H9 (cell line): ENCODE results near the gene AP3D1. TPM values are rescaled to one million over a fixed set of nuclear protein-coding genes. Genes with fewer than 3 reads are reported as not detected.

Experiments used
- DNase-seq: peaks from one replicate; pipeline ENCODE4 v3.0.0-alpha.2; 2017
- H2AFZ ChIP-seq: one replicate; pipeline ENCODE4 v1.6.1; 2013; ENCODE audit warnings: mild to moderate bottlenecking, low read length, control low read depth, moderate library complexity
- H2AK5ac ChIP-seq: 2 replicates; pipeline ENCODE4 v1.6.1; 2013; ENCODE audit warnings: low read length, control low read depth, mixed read lengths; ENCODE audit not compliant: insufficient read length
- H2BK120ac ChIP-seq: one replicate; pipeline ENCODE4 v1.6.1; 2013; ENCODE audit warnings: low read depth, mild to moderate bottlenecking, low read length, control low read depth, inconsistent platforms; ENCODE audit not compliant: poor library complexity, severe bottlenecking
- H2BK12ac ChIP-seq: 2 replicates; pipeline ENCODE4 v1.6.1; 2013; ENCODE audit warnings: low read length, control low read depth, mixed read lengths, low read depth; ENCODE audit not compliant: insufficient read length
- H2BK15ac ChIP-seq: 2 replicates; pipeline ENCODE4 v1.6.1; 2013; ENCODE audit warnings: low read depth, low read length, control low read depth
- H2BK20ac ChIP-seq: one replicate; pipeline ENCODE4 v1.6.1; 2013; ENCODE audit warnings: low read depth, mild to moderate bottlenecking, low read length, control low read depth, inconsistent platforms; ENCODE audit not compliant: poor library complexity, severe bottlenecking
- H2BK5ac ChIP-seq: 2 replicates; pipeline ENCODE4 v1.6.1; 2013; ENCODE audit warnings: low read length, control low read depth, mixed read lengths; ENCODE audit not compliant: insufficient read length
- H3K14ac ChIP-seq: 2 replicates; pipeline ENCODE4 v1.6.1; 2013; ENCODE audit warnings: low read length, control low read depth; ENCODE audit not compliant: insufficient read depth
- H3K18ac ChIP-seq: 2 replicates; pipeline ENCODE4 v1.6.1; 2013; ENCODE audit warnings: low read depth, mild to moderate bottlenecking, mixed read lengths, low read length, control low read depth; ENCODE audit not compliant: insufficient read length
- H3K23ac ChIP-seq: 2 replicates; pipeline ENCODE4 v1.6.1; 2013; ENCODE audit warnings: low read length, control low read depth, mixed read lengths, low read depth; ENCODE audit not compliant: insufficient read length
- H3K23me2 ChIP-seq: 2 replicates; pipeline ENCODE4 v1.6.1; 2013; ENCODE audit warnings: low read depth, mild to moderate bottlenecking, mixed read lengths, low read length, control low read depth; ENCODE audit not compliant: insufficient read length, poor library complexity, severe bottlenecking
- H3K27ac ChIP-seq: 2 replicates; pipeline ENCODE4 v1.5.1; 2013; ENCODE audit warnings: low read length, control low read depth, mixed read lengths, low read depth; ENCODE audit not compliant: insufficient read length
- H3K27me3 ChIP-seq: 2 replicates; pipeline ENCODE4 v1.6.1; 2013; ENCODE audit warnings: low read length, control low read depth, inconsistent platforms; ENCODE audit not compliant: insufficient read depth
- H3K4ac ChIP-seq: 2 replicates; pipeline ENCODE4 v1.6.1; 2013; ENCODE audit warnings: low read depth, mild to moderate bottlenecking, control low read depth, inconsistent platforms, low read length, moderate library complexity
- H3K4me1 ChIP-seq: 2 replicates; pipeline ENCODE4 v1.6.1; 2013; ENCODE audit warnings: low read length, control low read depth, inconsistent platforms; ENCODE audit not compliant: insufficient read depth
- H3K4me2 ChIP-seq: 2 replicates; pipeline ENCODE4 v1.6.1; 2013; ENCODE audit warnings: low read length, control low read depth, mixed read lengths; ENCODE audit not compliant: insufficient read length, insufficient read depth
- H3K56ac ChIP-seq: 2 replicates; pipeline ENCODE4 v1.6.1; 2013; ENCODE audit warnings: low read depth, mild to moderate bottlenecking, mixed read lengths, low read length, control low read depth; ENCODE audit not compliant: insufficient read length
- H3K79me1 ChIP-seq: 2 replicates; pipeline ENCODE4 v1.6.1; 2013; ENCODE audit warnings: low read depth, mild to moderate bottlenecking, moderate library complexity, low read length, control low read depth, inconsistent platforms; ENCODE audit not compliant: insufficient read depth, poor library complexity, severe bottlenecking
- H3K79me2 ChIP-seq: 2 replicates; pipeline ENCODE4 v1.6.1; 2013; ENCODE audit warnings: low read length, control low read depth, inconsistent platforms; ENCODE audit not compliant: insufficient read depth
- H3K9ac ChIP-seq: 2 replicates; pipeline ENCODE4 v1.6.1; 2013; ENCODE audit warnings: low read length, control low read depth, mixed read lengths; ENCODE audit not compliant: insufficient read length; ENCODE audit errors: extremely low read depth
- H3K9me3 ChIP-seq: one replicate; pipeline ENCODE4 v1.6.1; 2013; ENCODE audit warnings: low read depth, low read length, inconsistent platforms; ENCODE audit not compliant: control insufficient read depth
- H3T11ph ChIP-seq: one replicate; pipeline ENCODE4 v1.6.1; 2013; ENCODE audit warnings: mild to moderate bottlenecking, low read length, control low read depth, inconsistent platforms
- H4K20me1 ChIP-seq: one replicate; pipeline ENCODE4 v1.6.1; 2013; ENCODE audit not compliant: control insufficient read depth, insufficient read length, insufficient read depth
- H4K5ac ChIP-seq: 2 replicates; pipeline ENCODE4 v1.6.1; 2013; ENCODE audit warnings: low read depth, mild to moderate bottlenecking, mixed read lengths, low read length, control low read depth; ENCODE audit not compliant: insufficient read length
- H4K8ac ChIP-seq: replicated peaks from 2 replicates; pipeline ENCODE4 v1.6.1; 2013; ENCODE audit warnings: low read length, control low read depth, mixed read lengths, low read depth; ENCODE audit not compliant: insufficient read length
- H4K91ac ChIP-seq: 2 replicates; pipeline ENCODE4 v1.6.1; 2013; ENCODE audit warnings: low read depth, mild to moderate bottlenecking, moderate library complexity, mixed read lengths, low read length, control low read depth; ENCODE audit not compliant: insufficient read length
- H3K27ac Mint-ChIP-seq, 3 experiments: 2 replicates in 2 of 3; 3 replicates in 1 of 3; pipeline ENCODE4 v1.8.0; 2020 to 2021; ENCODE audit warnings: mixed read lengths in 3 of 3, mild to moderate bottlenecking in 1 of 3, moderate library complexity in 1 of 3
- H3K27me3 Mint-ChIP-seq: 2 replicates; pipeline ENCODE4 v1.8.0; 2021; ENCODE audit warnings: low read depth, mild to moderate bottlenecking, moderate library complexity, mixed read lengths
- H3K36me3 Mint-ChIP-seq, 3 experiments: 2 replicates in 2 of 3; 3 replicates in 1 of 3; pipeline ENCODE4 v1.8.0; 2020 to 2021; ENCODE audit warnings: low read depth in 3 of 3, mixed read lengths in 3 of 3; ENCODE audit not compliant: insufficient read depth in 1 of 3
- H3K4me1 Mint-ChIP-seq, 2 experiments: 2 replicates each; pipeline ENCODE4 v1.8.0; 2020; ENCODE audit warnings: mixed read lengths in 2 of 2
- H3K4me3 Mint-ChIP-seq, 2 experiments: 2 replicates in 1 of 2; 3 replicates in 1 of 2; pipeline ENCODE4 v1.8.0; 2020 to 2021; ENCODE audit warnings: mild to moderate bottlenecking in 2 of 2, mixed read lengths in 2 of 2, moderate library complexity in 1 of 2
- H3K9me3 Mint-ChIP-seq, 2 experiments: 2 replicates in 1 of 2; 3 replicates in 1 of 2; pipeline ENCODE4 v1.8.0; 2020; ENCODE audit warnings: mild to moderate bottlenecking in 2 of 2, mixed read lengths in 2 of 2, moderate library complexity in 1 of 2
- WGBS: extraction: QIAGEN DNeasy Blood & Tissue Kit; methylation state at CpG from one replicate; pipeline ENCODE4 v1.1.7; 2013; ENCODE audit warnings: missing lambda C conversion rate, low lambda C conversion rate, mixed read lengths; ENCODE audit not compliant: insufficient read length; ENCODE audit errors: extremely low coverage; 5-methylcytosine and 5-hydroxymethylcytosine counted together
- total RNA-seq: library from RNA; stranded (reverse); gene quantifications from 2 replicates; pipeline ENCODE4 v1.2.1, GENCODE V29; 2021
- TF ChIP-seq, protein P1 (sequence below): fragments of 200-600 bp; sonication (generic); conservative IDR thresholded peaks from 3 replicates; pipeline ENCODE4 v1.8.0; 2021; ENCODE audit warnings: antibody characterized with exemption, mild to moderate bottlenecking

The AP3D1 gene
- total RNA-seq, 1 experiment from 2014 or later = 142 TPM

DNA sequence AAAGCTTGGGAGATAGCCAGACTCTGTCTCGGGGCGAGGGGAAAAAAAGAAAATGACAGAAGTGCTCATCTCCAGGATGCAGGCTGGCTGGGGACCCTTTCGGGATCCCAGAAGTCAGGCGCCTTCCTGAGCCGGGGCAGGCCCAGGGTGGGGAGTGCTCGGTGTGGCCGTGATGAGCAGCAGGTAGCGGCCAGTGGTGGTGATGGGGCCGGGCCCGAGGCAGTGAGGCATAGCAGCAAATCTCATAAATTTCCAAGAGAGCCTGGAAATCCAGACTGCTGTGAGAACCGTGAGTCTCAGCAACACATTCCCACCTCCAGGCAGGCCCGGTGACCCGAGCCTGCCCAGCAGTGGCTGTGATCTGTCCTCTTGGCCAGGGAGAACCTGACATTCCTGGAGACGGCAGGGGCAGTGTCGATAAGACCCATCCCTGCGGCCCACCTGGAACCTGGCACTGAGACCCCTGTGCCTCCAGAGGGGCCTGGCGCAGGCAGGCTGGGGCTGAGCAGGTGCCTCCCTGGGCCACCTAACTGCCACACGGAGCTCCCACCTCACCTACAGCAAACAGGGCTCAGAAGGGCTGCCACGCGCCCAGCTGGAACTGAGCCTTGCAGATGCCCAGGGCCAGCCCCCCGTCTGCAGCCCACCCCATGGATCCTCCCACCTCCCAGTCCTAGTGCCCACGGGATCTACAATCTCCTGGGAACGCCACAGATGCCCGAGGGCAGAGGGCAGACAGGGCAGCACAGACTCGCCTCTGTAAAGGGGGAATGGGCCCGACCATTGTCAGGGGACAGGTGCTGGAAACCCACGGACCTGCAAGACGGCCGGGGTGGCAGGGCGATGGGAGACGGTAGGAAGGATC lies 31.2 kb downstream of the AP3D1 start:
- H3K9me3 ChIP-seq = no peaks in the 10 kb centered on the region
- H2AFZ ChIP-seq = no peak overlapping the region
- H3K27me3 Mint-ChIP-seq = no peaks in the 10 kb centered on the region
- H3K4ac ChIP-seq = no peak overlapping the region
- H3T11ph ChIP-seq = no peak overlapping the region
- H3K4me1 ChIP-seq = no peaks in the 10 kb centered on the region
- H4K20me1 ChIP-seq = no peaks in the 10 kb centered on the region
- H3K56ac ChIP-seq = no peak overlapping the region
- no peak overlapping the region for H3K4me3 Mint-ChIP-seq
- H3K27me3 ChIP-seq = no peaks in the 10 kb centered on the region
- no peak overlapping the region for H4K91ac ChIP-seq
- no peaks in the 10 kb centered on the region for H3K4me1 Mint-ChIP-seq
- H3K4me2 ChIP-seq = no peak overlapping the region
- H2AK5ac ChIP-seq = no peak overlapping the region
- no peaks in the 10 kb centered on the region for H3K79me1 ChIP-seq
- H4K8ac ChIP-seq = no peak overlapping the region
- H3K79me2 ChIP-seq = no peaks in the 10 kb centered on the region
- H3K18ac ChIP-seq = no peak overlapping the region
- H3K27ac ChIP-seq = no peak overlapping the region
- H4K5ac ChIP-seq = no peak overlapping the region
- H2BK5ac ChIP-seq = no peak overlapping the region
- WGBS = no CpG with 5 or more reads among the region's 31 CpGs
- H3K14ac ChIP-seq = no peak overlapping the region
- H2BK15ac ChIP-seq = no peak overlapping the region
- no peaks in the 10 kb centered on the region for H3K23me2 ChIP-seq
- peaks cover 40 to 81% (median 76%) of the 10 kb centered on the region in 3 experiments for H3K36me3 Mint-ChIP-seq
- H3K9me3 Mint-ChIP-seq = no peaks in the 10 kb centered on the region
- no peak overlapping the region for H3K23ac ChIP-seq
- H2BK20ac ChIP-seq = no peak overlapping the region
- no peak overlapping the region for H2BK12ac ChIP-seq
- TF ChIP-seq, protein P1, sequence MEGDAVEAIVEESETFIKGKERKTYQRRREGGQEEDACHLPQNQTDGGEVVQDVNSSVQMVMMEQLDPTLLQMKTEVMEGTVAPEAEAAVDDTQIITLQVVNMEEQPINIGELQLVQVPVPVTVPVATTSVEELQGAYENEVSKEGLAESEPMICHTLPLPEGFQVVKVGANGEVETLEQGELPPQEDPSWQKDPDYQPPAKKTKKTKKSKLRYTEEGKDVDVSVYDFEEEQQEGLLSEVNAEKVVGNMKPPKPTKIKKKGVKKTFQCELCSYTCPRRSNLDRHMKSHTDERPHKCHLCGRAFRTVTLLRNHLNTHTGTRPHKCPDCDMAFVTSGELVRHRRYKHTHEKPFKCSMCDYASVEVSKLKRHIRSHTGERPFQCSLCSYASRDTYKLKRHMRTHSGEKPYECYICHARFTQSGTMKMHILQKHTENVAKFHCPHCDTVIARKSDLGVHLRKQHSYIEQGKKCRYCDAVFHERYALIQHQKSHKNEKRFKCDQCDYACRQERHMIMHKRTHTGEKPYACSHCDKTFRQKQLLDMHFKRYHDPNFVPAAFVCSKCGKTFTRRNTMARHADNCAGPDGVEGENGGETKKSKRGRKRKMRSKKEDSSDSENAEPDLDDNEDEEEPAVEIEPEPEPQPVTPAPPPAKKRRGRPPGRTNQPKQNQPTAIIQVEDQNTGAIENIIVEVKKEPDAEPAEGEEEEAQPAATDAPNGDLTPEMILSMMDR = no peak
- H3K27ac Mint-ChIP-seq = no peak overlapping the region
- no peak for DNase-seq
- no peak overlapping the region for H2BK120ac ChIP-seq
- no peak overlapping the region for H3K9ac ChIP-seq
